ENCODE measurements around the gene ZFP92.
"Not testable (repeated sequence)": the region's sequence is repeated elsewhere in the genome, so short reads cannot be mapped to it uniquely, and the experiment has no call there.

The ZFP92 gene

DNA sequence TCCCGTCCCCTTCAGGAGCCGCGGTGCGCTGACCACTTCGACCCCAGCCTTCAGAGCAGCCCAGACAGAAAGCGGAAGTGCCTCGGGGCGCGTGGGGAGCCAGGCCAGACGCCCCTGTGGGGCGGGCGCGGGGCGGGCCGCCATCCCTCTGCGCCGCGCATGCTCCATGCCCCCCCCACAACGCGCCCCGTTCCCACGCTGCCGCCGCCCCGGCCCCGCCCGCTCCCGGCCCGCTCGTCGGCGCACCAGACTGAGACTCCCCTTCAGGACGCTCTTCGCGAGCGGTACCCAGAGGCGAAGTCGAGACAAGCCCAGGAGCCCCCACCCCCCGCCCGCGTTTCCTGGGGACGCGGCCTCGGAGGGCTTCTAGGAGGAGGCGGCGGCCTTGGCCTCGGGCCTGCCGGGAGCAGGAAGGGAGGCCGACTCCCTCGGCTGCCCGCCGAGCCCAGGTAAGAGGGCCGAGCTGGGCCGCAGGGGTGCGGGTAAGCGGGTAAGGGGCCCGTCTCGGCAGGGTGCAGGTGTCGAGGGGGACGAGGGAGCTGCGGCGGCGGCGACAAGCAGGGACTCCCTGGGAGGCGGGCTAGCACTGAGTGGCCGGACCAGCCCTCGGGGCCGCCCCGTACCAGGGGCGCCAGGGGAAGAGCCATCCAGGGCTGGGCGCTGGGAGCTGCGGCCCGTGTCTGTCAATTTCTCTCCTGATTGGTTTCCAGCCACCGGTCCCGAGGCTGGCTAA is at the start of gene ZFP92:
Gene ZFP92 (plus strand): TSS at position 218 of the 733 bp plus-strand sequence. CDS start 6,851 bp downstream, outside the sequence.
- peak in 2 of 3 donors; percentile 7 to 26 for DNase-seq (ENCODE audit: low read depth in 3 of 3)

- DNase-seq (ENCODE audit: low read depth in 3 of 3): no peak
These were observed 49.4 kb upstream of the ZFP92 start for GRCh38 chrX:153361781-153362397.

DNA sequence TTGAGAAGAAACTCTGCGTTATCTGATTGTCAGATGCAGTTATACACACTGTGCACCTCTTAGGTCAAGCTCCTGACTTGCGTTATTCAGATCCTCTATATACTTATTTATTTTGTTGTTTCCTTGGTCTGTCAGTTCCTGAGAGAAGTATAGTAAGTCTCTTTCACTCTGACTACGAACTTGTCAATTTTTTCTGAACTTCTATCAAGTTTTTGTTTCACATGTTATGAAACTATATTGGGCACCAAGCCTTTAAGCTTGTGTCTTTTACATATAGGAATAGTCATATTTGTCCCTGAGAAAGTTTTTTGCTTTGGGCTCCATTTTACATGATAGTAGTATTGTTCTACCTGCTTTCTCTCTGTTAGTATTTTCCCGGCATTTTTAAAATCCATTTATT is 45.6 kb upstream of the ZFP92 start:
- DNase-seq (ENCODE audit: low read depth in 3 of 3): no peak

DNA sequence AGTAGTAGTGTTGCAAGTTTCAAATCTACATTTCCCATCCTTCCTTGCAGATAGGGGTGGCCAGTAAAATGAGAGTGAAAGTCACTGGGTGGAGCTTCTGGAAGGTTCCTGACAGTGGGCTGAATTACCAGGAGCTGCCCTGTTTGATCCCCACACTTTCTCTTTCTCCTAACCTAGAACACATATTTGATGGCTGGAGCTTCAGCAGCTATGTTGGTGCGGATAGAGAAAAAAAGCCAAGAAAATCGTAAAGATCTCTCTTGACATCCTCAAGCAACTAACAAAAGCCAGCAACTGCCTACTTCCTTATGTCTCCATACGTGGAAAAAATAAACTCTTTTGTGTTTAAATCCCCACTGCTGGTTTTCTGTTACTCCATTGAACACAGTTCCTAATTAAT is 45.2 kb upstream of the ZFP92 start:
- no peak for DNase-seq (ENCODE audit: low read depth in 3 of 3)

DNA sequence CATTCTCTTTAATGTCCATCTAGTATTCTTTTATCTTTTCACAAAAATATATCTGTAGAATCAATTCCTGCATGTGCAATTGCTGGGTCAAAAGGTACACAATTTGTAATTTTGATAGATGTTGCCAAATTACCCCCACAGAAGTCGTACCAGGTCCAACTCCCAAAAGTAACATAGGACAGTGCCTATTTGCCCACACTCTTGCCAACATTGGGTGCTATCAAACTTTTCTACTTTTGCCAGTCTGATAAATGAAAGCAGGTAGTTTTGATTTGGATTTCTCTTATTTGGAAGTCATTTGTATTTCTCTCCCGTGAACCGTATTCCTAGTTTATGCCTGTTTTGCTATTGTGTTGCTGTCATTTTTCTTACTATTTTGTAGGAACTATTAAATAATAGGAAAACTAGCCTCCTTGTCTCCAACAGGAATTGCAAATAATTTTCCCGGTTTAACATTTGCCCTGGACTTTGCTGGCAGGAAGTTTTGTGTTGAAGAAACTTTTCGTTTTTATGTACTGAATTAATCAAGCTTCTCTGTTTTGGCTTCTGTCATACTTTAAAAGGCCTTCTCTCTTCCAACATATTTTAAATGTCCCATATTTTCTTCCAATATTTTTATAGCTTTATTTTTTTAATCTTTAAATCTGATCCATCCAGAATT is 44.3 kb upstream of the ZFP92 start:
- no peak for DNase-seq (ENCODE audit: low read depth in 3 of 3)

- no peak for DNase-seq (ENCODE audit: low read depth in 3 of 3)
These were observed 40.8 kb upstream of the ZFP92 start for GRCh38 chrX:153370293-153371055.

- DNase-seq (ENCODE audit: low read depth in 3 of 3): no peak
These were observed 40.0 kb upstream of the ZFP92 start for GRCh38 chrX:153371256-153371655.

GRCh38 chrX:153372949-153373348 is 38.3 kb upstream of the ZFP92 start:
- DNase-seq (ENCODE audit: low read depth in 3 of 3): no peak

DNA sequence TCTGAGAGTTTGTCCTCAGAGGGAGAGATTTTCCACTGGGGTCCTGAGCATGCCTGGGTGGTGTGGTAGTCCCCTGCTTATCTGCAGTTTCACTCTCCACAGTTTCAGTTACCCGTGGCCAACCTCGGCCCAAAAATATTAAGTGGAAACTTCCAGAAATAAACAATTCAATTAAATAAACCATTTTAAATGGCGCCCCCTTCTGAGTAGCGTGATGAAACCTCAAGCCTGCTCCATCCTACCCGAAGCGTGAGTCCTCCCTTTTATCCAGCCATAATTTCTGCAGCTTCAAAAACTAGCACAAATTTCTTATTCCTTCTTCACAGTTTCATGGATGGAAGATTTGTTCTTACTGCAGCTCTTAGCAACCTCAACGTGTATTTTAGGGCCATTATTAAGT is 36.8 kb upstream of the ZFP92 start:
- no peak for DNase-seq (ENCODE audit: low read depth in 3 of 3)

- no peak for DNase-seq (ENCODE audit: low read depth in 3 of 3)
These were observed 35.7 kb upstream of the ZFP92 start for GRCh38 chrX:153375571-153375970.

DNA sequence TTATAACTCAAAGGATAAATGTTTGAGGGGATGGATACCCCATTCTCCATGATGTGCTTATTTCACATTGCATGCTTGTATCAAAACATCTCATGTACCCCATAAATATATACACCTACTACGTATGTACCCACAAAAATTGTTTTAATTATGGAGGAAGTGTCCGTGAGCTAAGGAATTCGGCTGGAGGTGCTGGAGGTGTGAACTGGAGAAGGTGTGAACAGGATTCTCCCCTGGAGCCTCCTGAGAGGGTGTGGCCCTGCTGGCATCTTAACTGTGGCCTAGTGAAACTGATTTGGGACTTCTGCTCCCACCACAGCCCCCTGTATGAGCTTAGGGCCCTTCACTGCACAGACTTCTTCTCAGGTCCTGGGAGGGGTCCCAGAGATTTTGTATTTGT is 33.5 kb upstream of the ZFP92 start:
- DNase-seq (ENCODE audit: low read depth in 3 of 3): no peak

DNA sequence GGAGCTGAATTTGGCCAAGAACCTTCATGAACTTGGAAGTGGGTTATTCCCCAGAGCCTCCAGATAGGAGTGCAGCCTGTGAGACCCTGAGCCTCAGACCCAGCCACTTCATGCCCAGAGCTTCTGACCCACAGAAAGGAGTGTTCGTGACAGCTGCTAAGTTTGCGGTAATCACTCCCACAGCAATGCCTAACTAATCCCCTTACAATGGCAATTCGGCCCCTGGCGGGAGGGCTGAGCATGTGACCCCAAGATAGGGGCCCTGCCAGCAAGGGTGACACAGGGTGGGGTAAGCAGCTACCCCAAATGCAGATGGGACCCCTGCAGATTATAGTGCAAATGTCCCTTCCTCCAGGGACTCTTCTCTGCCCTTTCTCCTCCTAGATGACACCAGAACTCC is 32.7 kb upstream of the ZFP92 start:
- DNase-seq (ENCODE audit: low read depth in 3 of 3): no peak

GRCh38 chrX:153379508-153379907 is 31.8 kb upstream of the ZFP92 start:
- DNase-seq (ENCODE audit: low read depth in 3 of 3): no peak

- DNase-seq (ENCODE audit: low read depth in 3 of 3): no peak
These were observed 31.2 kb upstream of the ZFP92 start for GRCh38 chrX:153379971-153380581.

DNA sequence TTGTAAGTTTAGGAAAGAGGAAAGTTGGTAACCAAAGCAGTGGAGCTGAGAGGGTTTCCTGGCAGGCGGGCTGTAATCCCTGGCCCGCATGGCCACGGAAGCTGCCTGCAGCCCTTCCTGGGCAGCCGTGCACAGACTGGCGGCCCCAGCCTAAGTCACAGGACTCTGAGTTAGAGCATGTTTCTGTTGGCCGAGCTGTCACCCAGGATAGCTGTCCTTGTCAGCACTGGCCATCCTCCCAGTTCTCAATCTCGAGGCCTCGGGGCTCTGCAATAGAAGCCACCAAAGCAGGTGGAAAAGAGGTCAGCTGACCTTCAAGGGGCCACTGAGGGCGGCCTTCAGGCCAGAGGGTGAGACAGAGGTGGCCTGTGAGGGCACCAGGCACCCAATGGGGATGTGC is 30.6 kb upstream of the ZFP92 start:
- DNase-seq (ENCODE audit: low read depth in 3 of 3): no peak

DNA sequence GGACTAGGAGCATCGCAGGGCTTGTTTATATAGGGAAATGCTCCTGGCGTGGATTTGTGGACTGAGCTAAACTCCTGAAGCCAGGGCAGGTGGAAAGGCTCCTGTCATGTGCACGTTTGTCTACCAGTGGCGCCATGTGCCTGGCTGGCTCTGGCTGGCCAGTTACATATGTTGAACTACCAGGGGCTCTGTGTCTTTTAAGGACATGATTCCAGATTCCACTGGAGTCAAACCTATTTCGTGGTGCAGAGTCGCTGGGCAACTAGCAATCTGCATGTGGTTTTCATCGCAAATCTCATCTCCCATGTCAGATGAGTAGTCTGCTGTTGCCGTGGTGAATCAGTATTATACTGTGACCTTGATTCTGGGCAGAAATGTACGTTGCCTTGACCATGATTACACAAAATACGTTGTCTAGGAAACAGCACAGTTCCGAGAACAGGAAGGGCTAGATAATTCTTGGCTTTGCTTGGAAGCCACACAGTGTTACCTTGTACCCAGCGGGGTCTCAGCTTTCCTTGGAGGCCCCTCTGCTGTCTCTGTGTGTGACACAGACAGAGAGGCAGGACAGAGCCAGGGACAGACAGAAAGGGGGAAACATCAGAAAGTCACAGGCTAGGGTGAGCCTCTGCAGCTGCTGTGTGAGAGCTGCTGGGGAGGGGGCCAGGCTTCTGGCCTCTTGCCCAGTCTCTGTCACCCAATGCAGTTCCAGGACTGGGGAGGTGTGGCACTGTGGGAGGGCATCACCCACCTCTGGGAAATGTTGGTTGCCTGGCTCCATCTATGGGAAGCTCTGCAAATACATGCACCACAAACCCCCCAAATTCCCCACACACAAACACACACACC is 29.4 kb upstream of the ZFP92 start:
- peak in 1 of 3 donors; percentile 13 for DNase-seq (ENCODE audit: low read depth in 3 of 3)

GRCh38 chrX:153382563-153383482 is 28.4 kb upstream of the ZFP92 start:
- DNase-seq (ENCODE audit: low read depth in 3 of 3): no peak

DNA sequence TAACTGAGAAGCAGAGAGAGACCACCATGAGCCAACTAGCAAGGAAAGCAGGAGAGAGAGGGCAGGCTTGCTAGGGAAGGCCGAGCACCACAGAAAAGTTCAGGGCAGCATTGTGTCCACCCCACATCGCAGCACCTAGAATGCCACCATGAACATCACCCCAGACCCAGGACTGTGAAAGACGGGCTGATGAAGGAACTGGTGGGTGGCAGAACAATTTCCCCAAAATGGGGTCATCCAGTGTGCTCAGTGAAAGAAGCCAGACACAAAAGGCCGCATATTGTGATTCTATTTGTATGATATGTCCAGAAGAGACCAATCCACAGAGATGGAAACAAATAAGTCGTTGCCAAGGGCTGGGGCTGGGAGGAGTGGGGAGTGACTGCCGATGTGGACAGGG is 26.9 kb upstream of the ZFP92 start:
- DNase-seq (ENCODE audit: low read depth in 3 of 3): no peak

DNA sequence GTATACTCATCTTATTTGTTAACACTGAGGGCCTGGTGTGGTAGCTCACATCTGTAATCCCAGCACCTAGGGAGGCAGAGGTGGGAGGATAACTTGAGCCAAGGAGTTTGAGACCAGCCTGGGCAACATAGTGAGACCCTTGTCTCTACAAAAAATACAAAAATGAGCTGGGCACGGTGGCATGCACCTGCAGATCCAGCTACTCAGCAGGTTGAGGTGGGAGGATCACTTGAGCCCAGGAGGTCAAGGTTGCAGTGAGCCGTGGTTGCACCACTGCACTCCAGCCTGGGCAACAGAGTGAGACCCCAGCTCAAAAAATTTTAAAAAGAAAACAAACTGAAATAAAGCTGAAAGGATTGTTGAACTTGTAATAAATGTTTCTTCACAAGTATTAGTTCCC is 26.3 kb upstream of the ZFP92 start:
- not testable (repeated sequence) for DNase-seq (ENCODE audit: low read depth in 3 of 3)

DNA sequence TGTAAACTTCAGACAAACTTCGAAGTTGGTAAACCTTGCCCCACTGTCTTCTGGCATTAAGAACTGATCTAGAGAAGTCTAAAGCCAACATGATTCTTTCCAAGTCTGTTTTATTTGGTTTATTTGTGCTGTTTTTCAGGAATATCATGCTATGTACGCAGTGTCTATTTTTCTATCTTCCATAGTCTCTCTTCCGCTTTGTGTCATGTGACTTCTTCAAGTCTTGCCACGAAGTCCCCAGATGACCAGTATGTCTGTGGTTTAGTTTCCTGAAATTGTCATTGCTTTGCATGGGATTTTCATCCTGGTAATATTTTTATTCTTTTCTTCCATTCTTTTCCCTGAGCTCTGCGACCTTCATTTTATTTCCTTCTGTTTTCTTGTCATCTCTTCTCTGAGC is 25.2 kb upstream of the ZFP92 start:
- no peak for DNase-seq (ENCODE audit: low read depth in 3 of 3)

Measured in stimulated activated CD4-positive, alpha-beta T cell treated with anti-CD3 and anti-CD28 coated beads, TNF-alpha, amount 100 ng/mL, for 48 hours (primary cell).